EH (cell line): ENCODE results near the gene ARL2BP.
"Not testable (repeated sequence)": the region's sequence is repeated elsewhere in the genome, so short reads cannot be mapped to it uniquely, and the experiment has no call there.

Experiments used
- DNase-seq: peaks from one replicate; pipeline ENCODE4 v3.0.0-alpha.2; 2015; ENCODE audit warnings: low read depth

The ARL2BP gene

GRCh38 chr16:57263541-57264351 lies 18.7 kb downstream of the ARL2BP start:
- DNase-seq, result no peak

- DNase-seq, result no peak
Measured at GRCh38 chr16:57264381-57264780, 19.3 kb downstream of the ARL2BP start.

- DNase-seq, result no peak
Measured at GRCh38 chr16:57264950-57265371, 19.9 kb downstream of the ARL2BP start.

- DNase-seq, result peak; percentile 45
Measured at GRCh38 chr16:57265850-57266530, 20.9 kb downstream of the ARL2BP start.

GRCh38 chr16:57266531-57267260 lies 21.6 kb downstream of the ARL2BP start:
- no peak for DNase-seq

- not testable (repeated sequence) for DNase-seq
Measured at GRCh38 chr16:57267343-57267742, 22.3 kb downstream of the ARL2BP start.

- DNase-seq, result no peak
Measured at GRCh38 chr16:57268804-57269800, 24.0 kb downstream of the ARL2BP start.

GRCh38 chr16:57270221-57271062 lies 25.4 kb downstream of the ARL2BP start:
- DNase-seq, result no peak

- DNase-seq, result no peak
Measured at GRCh38 chr16:57271063-57271345, 25.9 kb downstream of the ARL2BP start.

- DNase-seq, result no peak
Measured at GRCh38 chr16:57271867-57272495, 26.9 kb downstream of the ARL2BP start.

GRCh38 chr16:57273359-57273758 lies 28.3 kb downstream of the ARL2BP start:
- no peak for DNase-seq

GRCh38 chr16:57273826-57274225 lies 28.8 kb downstream of the ARL2BP start:
- no peak for DNase-seq

- not testable (repeated sequence) for DNase-seq
Measured at GRCh38 chr16:57275946-57276345, 30.9 kb downstream of the ARL2BP start.

- no peak for DNase-seq
Measured at GRCh38 chr16:57276596-57276995, 31.5 kb downstream of the ARL2BP start.

- DNase-seq, result peak; percentile 76
Measured at GRCh38 chr16:57277586-57277985, 32.5 kb downstream of the ARL2BP start.

GRCh38 chr16:57278494-57278893 lies 33.4 kb downstream of the ARL2BP start:
- DNase-seq, result no peak

GRCh38 chr16:57279780-57280638 lies 35.0 kb downstream of the ARL2BP start:
- no peak for DNase-seq

GRCh38 chr16:57281791-57282190 lies 36.7 kb downstream of the ARL2BP start:
- no peak for DNase-seq

GRCh38 chr16:57282510-57283213 lies 37.6 kb downstream of the ARL2BP start:
- no peak for DNase-seq
